Transverse colon (tissue), 4 donors: Measurements from ENCODE around the gene FADS6. TPM values are rescaled to one million over a fixed set of nuclear protein-coding genes. Genes with fewer than 3 reads are reported as not detected.

ENCODE experiments used
- DNase-seq: peaks from one replicate; pipeline ENCODE4 v3.0.0-alpha.2; 2019
- H3K27ac ChIP-seq, 4 donors: fragments of 200-600 bp; sonication (generic); 2 replicates each; pipeline ENCODE4 v1.5.1; 2016 to 2018; ENCODE audit warnings: inconsistent platforms in 4 of 4
- H3K27me3 ChIP-seq: fragments of 200-600 bp; sonication (generic); 2 replicates; pipeline ENCODE4 v1.5.1; 2017; ENCODE audit warnings: inconsistent platforms
- H3K36me3 ChIP-seq, 4 donors: fragments of 200-600 bp; sonication (generic); 2 replicates each; pipeline ENCODE4 v1.5.1; 2017 to 2019; ENCODE audit warnings: inconsistent platforms in 4 of 4
- H3K4me1 ChIP-seq, 4 donors: fragments of 200-600 bp; sonication (generic); 2 replicates each; pipeline ENCODE4 v1.5.1; 2017 to 2020; ENCODE audit warnings: inconsistent platforms in 4 of 4
- H3K4me3 ChIP-seq, 4 donors: fragments of 200-600 bp; sonication (generic); 1 replicate in 1 of 4; 2 replicates in 3 of 4; pipeline versions ENCODE4 v1.5.1 to v1.6.1; 2017 to 2019; ENCODE audit warnings: inconsistent platforms in 4 of 4
- H3K9me3 ChIP-seq, 2 donors: fragments of 200-600 bp; sonication (generic); 2 replicates each; pipeline ENCODE4 v1.5.1; 2017 to 2019; ENCODE audit warnings: inconsistent platforms in 2 of 2
- EP300 ChIP-seq: sonication (generic); formaldehyde crosslinking; IDR thresholded peaks from one replicate; pipeline ENCODE4 v1.6.1; 2017; ENCODE audit warnings: antibody characterized with exemption, low read depth
- POLR2A ChIP-seq: fragments of 450-650 bp; IDR thresholded peaks from one replicate; pipeline ENCODE4 v1.6.1; 2016; ENCODE audit warnings: antibody characterized with exemption, mild to moderate bottlenecking, moderate library complexity
- POLR2AphosphoS5 ChIP-seq, 3 donors: sonication (generic); formaldehyde crosslinking; IDR thresholded peaks; one replicate each; pipeline ENCODE4 v1.6.1; 2016; ENCODE audit warnings: antibody characterized with exemption in 3 of 3
- WGBS, 2 donors: methylation state at CpG; one replicate each; pipeline ENCODE4 v1.1.5; 2018; ENCODE audit warnings: low coverage in 1 of 2; 5-methylcytosine and 5-hydroxymethylcytosine counted together
- in situ Hi-C, 4 donors: fragments of 200-750 bp; cut with MboI; loops; one replicate each; pipeline versions ENCODE4 v1.15.0 to v1.15.1; 2017; ENCODE audit warnings: low sequenced_read_pairs in 3 of 4, low pct_ligation_motif_present in 1 of 4, low pct_unique_long_range_greater_than_20kb in 1 of 4
- intact Hi-C: fragments of 100-400 bp; cut with DNase I; formaldehyde crosslinking; loops from one replicate; pipeline ENCODE4 v1.15.1; 2023; ENCODE audit warnings: low total_unique reads
- total RNA-seq, 4 donors: library from RNA; depleted of rRNA; stranded (reverse); fragments of >200 nt; gene quantifications; one replicate each; pipeline ENCODE4 v1.1.0, GENCODE V29; 2016
- TF ChIP-seq, protein P1 (sequence below), 5 experiments: fragments of 200-600 bp in 3 of 5; fragments of 450-650 bp in 2 of 5; sonication (generic) in 3 of 5; IDR thresholded peaks; 1 replicate in 2 of 5; 2 replicates in 3 of 5; pipeline ENCODE4 v1.5.1; 2016 to 2017; ENCODE audit warnings: antibody characterized with exemption in 5 of 5, inconsistent platforms in 3 of 5, mild to moderate bottlenecking in 2 of 5, moderate library complexity in 1 of 5

Gene FADS6
- total RNA-seq, 4 donors from 2014 or later: 0.64 to 25.8 (median 3.7) TPM; not detected in 1

DNA sequence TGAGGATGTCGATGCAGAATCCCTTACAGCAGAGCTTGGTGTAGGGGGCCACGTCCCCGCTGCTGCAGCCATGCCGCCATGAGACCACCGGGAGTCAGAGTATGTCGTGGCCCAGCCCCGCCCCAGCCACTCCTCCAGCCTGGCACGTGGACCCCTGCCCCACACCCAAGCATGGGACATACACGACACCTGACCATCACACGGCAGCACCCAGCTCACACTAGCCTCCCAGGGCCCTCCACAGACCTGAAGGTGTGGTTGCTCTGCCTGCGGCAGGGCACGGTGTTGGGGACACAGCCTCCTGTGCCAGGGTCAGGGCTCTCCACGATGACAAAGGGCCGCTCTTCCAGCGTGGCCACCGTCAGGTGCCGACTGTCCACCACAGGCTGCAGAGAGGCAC is 43.1 kb downstream of the FADS6 start:
- intact Hi-C loops (no loop called here), in situ Hi-C loops (loop anchor here in 2 of 4 donors (25.0 kb wide), 1 partner anchor 113 kb away; the partner anchor contains the start of genes NHERF1 (in 2 of the 2) and RAB37 (in 2 of the 2))
- H3K4me1 ChIP-seq: peaks cover 0 to 13% (median 11%) of the 10 kb centered on the region in 4 donors
- TF ChIP-seq POLR2A (no peak), EP300 (no peak), POLR2AphosphoS5 (IDR thresholded peaks at IDR 0.05) (no peak)
- TF ChIP-seq, protein P1, sequence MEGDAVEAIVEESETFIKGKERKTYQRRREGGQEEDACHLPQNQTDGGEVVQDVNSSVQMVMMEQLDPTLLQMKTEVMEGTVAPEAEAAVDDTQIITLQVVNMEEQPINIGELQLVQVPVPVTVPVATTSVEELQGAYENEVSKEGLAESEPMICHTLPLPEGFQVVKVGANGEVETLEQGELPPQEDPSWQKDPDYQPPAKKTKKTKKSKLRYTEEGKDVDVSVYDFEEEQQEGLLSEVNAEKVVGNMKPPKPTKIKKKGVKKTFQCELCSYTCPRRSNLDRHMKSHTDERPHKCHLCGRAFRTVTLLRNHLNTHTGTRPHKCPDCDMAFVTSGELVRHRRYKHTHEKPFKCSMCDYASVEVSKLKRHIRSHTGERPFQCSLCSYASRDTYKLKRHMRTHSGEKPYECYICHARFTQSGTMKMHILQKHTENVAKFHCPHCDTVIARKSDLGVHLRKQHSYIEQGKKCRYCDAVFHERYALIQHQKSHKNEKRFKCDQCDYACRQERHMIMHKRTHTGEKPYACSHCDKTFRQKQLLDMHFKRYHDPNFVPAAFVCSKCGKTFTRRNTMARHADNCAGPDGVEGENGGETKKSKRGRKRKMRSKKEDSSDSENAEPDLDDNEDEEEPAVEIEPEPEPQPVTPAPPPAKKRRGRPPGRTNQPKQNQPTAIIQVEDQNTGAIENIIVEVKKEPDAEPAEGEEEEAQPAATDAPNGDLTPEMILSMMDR (IDR thresholded peaks at IDR 0.05): no peak
- 78% methylated on average over 17 of the region's 17 CpGs; no CpG with 5 or more reads in 1 of the 2 donors for WGBS, 2 donors
- no peaks in the 10 kb centered on the region for H3K9me3 ChIP-seq
- DNase-seq: no peak
- no peak overlapping the region for H3K27ac ChIP-seq
- peaks cover 56% of the 10 kb centered on the region for H3K27me3 ChIP-seq
- no peaks in the 10 kb centered on the region for H3K36me3 ChIP-seq
- no peak overlapping the region for H3K4me3 ChIP-seq

DNA sequence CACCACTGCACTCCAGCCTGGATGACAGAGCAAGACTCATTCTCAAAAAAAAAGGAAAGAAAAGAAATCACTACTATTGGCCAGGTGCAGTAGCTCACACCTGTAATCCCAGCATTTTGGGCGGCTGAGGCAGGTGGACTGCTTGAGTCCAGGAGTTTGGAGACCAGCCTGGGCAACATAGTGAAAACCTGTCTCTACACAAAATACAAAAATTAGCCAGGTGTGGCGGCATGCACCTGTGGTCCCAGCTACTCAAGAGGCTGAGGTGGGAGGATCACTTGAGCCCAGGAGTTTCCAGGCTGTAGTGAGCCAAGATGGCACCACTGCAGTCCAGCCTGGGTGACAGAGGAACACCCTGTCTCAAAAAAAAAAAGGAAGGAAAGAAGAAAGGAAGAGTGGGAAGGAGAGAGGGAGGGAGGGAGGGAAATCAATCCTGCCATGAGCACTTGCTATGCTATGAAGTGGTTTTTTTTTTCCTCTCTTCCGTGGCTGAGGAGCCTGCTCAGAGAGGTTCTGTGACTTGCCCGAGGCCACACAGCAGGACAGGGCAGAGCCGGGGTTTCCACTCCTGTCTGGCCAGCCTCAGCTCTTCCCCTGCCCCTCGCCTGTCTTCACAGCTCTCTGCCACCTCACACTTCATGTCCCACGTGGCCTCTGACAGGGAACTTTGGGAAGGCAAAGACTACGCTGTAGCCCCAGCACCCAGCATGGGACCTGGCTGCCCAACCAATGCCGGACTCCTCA is 44.6 kb downstream of the FADS6 start:
- Histone ChIP-seq H3K27me3 (peaks cover 41% of the 10 kb centered on the region), H3K9me3 (no peaks in the 10 kb centered on the region), H3K36me3 (no peaks in the 10 kb centered on the region), H3K4me3 (no peak overlapping the region), H3K4me1 (peaks cover 0 to 13% (median 11%) of the 10 kb centered on the region in 4 donors), H3K27ac (no peak overlapping the region)
- intact Hi-C loops (no loop called here), in situ Hi-C loops (loop anchor here in 1 of 4 donors (5.0 kb wide), 1 partner anchor 47 kb away; no protein-coding TSS in a partner anchor)
- TF ChIP-seq POLR2A: no peak
- TF ChIP-seq POLR2AphosphoS5 (IDR thresholded peaks at IDR 0.05): no peak
- TF ChIP-seq, protein P1 (IDR thresholded peaks at IDR 0.05): no peak
- no peak for TF ChIP-seq EP300
- WGBS, 2 donors: 71 to 83% methylated on average over 2 to 9 of the region's 9 CpGs
- no peak for DNase-seq

DNA sequence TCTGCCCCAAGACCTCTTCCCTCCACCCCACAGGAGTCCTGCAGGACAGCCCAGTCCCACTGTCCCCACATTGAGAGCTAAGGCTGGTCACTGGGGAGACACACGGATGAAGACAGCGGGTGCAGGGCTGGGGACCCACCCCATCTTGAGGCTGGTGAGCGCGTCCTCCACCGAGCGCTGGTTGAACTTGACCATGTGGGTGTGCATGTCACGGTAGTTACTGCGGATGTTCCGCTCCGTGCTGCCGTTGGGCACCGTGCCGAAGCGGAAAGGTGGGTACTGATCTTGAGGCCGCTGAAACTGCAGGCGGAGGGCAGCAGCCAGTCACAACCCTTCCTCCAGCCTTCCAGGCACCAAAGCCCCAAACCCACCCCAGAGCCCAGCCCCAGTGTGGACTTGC is 46.8 kb downstream of the FADS6 start:
- H3K4me1 ChIP-seq: peaks cover 3 to 9% (median 6%) of the 10 kb centered on the region in 4 donors
- intact Hi-C loops (no loop called here), in situ Hi-C loops (loop anchor here in 1 of 4 donors (5.0 kb wide), 1 partner anchor 44 kb away; no protein-coding TSS in a partner anchor)
- H3K9me3 ChIP-seq: no peaks in the 10 kb centered on the region
- no peak for DNase-seq
- H3K27ac ChIP-seq: no peak overlapping the region
- no peak overlapping the region for H3K4me3 ChIP-seq
- no peaks in the 10 kb centered on the region for H3K36me3 ChIP-seq
- WGBS, 2 donors: 90% methylated on average over 16 of the region's 16 CpGs; no CpG with 5 or more reads in 1 of the 2 donors
- peaks cover 32% of the 10 kb centered on the region for H3K27me3 ChIP-seq
- TF ChIP-seq, protein P1 (IDR thresholded peaks at IDR 0.05): no peak
- TF ChIP-seq EP300 (no peak), POLR2A (no peak), POLR2AphosphoS5 (IDR thresholded peaks at IDR 0.05) (no peak)

DNA sequence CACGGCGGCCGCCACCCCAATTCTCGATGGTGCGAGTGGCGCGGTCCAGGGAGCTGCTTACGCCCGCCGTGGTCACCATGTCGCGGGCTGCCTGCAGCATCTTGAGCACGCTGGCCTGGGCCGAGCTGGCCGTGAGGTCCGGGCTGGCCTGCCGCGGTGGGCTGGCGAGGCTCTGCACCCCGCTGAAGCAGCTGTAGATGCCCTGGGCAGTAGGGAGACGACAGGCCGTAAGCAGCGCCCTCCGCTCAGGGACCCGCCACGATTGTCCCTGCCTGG is 50.1 kb downstream of the FADS6 start:
- H3K4me1 ChIP-seq: peaks cover 10 to 19% (median 16%) of the 10 kb centered on the region in 4 donors
- TF ChIP-seq POLR2AphosphoS5 (IDR thresholded peaks at IDR 0.05): no peak
- TF ChIP-seq POLR2A: no peak
- TF ChIP-seq EP300: no peak
- H3K9me3 ChIP-seq: no peaks in the 10 kb centered on the region
- WGBS, 2 donors: no CpG with 5 or more reads among the region's 26 CpGs
- H3K36me3 ChIP-seq: no peaks in the 10 kb centered on the region
- intact Hi-C loops: no loop called here
- DNase-seq: no peak
- peak overlapping the region in 2 of 4 donors; percentile 37 to 50 for H3K4me3 ChIP-seq
- in situ Hi-C loops: no loop called here
- H3K27ac ChIP-seq: no peak overlapping the region
- peaks cover 12% of the 10 kb centered on the region for H3K27me3 ChIP-seq
